ENCODE measurements around the gene NIM1K.
"Not testable (repeated sequence)": the region's sequence is repeated elsewhere in the genome, so short reads cannot be mapped to it uniquely, and the experiment has no call there.

The NIM1K gene

DNA sequence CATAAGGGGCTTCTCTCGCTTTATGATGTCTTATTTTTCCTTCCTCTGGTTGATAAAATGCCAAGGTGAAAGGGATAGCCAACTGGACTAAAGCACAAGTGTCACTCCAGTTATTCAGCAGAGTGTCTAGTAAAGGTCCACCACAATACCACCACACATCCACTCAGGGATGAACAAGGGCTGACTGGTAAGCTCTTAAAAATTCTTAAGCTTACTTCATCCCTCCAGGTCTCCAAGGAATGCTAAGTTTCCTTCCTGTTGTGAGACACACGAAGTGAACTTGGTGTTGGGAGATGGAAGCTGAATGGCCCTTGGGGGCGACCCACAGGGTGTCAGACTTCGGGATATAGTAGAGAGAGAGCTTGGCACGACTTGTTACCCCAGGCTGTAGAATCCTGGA is 124.4 kb downstream of the NIM1K start:
- peaks cover 20% of the 10 kb centered on the region for H3K36me3 Mint-ChIP-seq (ENCODE audit: low read depth)
- peaks cover 51% of the 10 kb centered on the region for H3K4me1 Mint-ChIP-seq (ENCODE audit: low read depth)
- H3K9me3 Mint-ChIP-seq: peaks cover 8% of the 10 kb centered on the region
- H3K27ac Mint-ChIP-seq: peak overlapping the region; percentile 98
- no peaks in the 10 kb centered on the region for H3K27me3 Mint-ChIP-seq
- H3K4me3 Mint-ChIP-seq: peak overlapping the region; percentile 44

DNA sequence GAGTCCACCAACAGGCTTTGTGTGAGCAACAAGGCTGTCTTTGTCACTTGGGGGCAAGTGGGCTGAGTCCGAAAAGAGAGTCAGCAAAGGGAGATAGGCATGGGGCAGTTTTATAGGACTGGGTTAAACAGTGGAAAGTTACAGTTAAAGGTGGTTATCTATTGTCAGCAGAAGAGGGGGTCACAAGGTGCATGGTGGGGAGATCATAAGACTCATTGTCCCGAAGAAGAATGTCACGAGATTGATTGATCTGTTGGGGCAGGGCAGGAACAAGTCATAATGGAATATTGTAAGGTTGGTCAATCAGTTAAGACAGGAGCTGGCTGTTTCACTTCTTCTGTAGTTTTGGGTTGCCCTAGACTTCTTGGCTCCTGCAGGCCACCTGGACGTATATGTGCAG is 128.8 kb downstream of the NIM1K start:
- Mint-ChIP-seq H3K27ac (no peak overlapping the region), H3K4me3 (no peak overlapping the region), H3K9me3 (peaks cover 4% of the 10 kb centered on the region), H3K27me3 (no peaks in the 10 kb centered on the region), H3K36me3 (ENCODE audit: low read depth) (no peaks in the 10 kb centered on the region), H3K4me1 (ENCODE audit: low read depth) (peaks cover 11% of the 10 kb centered on the region)

DNA sequence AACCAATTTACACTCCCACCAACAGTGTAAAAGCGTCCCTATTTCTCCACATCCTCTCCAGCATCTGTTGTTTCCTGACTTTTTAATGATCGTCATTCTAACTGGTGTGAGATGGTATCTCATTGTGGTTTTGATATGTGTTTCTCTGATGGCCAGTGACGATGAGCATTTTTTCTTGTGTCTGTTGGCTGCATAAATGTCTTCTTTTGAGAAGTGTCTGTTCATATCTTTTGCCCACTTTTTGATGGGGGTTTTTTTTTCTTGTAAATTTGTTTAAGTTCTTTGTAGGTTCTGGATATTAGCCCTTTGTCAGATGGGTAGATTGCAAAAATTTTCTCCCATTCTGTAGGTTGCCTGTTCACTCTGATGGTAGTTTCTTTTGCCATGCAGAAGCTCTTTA is 131.5 kb downstream of the NIM1K start:
- not testable (repeated sequence) for H3K4me1 Mint-ChIP-seq (ENCODE audit: low read depth); H3K27me3 Mint-ChIP-seq; H3K9me3 Mint-ChIP-seq; H3K27ac Mint-ChIP-seq; H3K4me3 Mint-ChIP-seq; H3K36me3 Mint-ChIP-seq (ENCODE audit: low read depth)

DNA sequence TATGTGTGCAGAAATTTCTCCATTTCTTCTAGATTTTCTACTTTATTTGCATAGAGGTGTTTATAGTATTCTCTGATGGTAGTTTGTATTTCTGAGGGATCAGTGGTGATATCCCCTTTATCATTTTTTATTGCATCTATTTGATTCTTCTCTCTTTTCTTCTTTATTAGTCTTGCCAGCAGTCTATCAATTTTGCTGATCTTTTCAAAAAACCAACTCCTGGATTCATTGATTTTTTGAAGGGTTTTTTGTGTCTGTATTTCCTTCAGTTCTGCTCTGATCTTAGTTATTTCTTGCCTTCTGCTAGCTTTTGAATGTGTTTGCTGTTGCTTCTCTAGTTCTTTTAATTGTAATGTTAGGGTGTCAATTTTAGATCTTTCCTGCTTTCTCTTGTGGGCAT is 133.6 kb downstream of the NIM1K start:
- not testable (repeated sequence) for H3K36me3 Mint-ChIP-seq (ENCODE audit: low read depth); H3K4me3 Mint-ChIP-seq; H3K27ac Mint-ChIP-seq; H3K4me1 Mint-ChIP-seq (ENCODE audit: low read depth); H3K27me3 Mint-ChIP-seq; H3K9me3 Mint-ChIP-seq

All from stimulated activated naive CD8-positive, alpha-beta T cell treated with anti-CD3 and anti-CD28 coated beads, Interleukin-15, Interleukin-2, amounts not matched to agents 100 ng/mL and 50 ng/mL, for 24 hours (primary cell).